ENCODE measurements around the gene MYBPH. TPM values are rescaled to one million over a fixed set of nuclear protein-coding genes. Genes with fewer than 3 reads are reported as not detected.

Gene MYBPH
- total RNA-seq, 2 donors from 2014 or later = not detected

DNA sequence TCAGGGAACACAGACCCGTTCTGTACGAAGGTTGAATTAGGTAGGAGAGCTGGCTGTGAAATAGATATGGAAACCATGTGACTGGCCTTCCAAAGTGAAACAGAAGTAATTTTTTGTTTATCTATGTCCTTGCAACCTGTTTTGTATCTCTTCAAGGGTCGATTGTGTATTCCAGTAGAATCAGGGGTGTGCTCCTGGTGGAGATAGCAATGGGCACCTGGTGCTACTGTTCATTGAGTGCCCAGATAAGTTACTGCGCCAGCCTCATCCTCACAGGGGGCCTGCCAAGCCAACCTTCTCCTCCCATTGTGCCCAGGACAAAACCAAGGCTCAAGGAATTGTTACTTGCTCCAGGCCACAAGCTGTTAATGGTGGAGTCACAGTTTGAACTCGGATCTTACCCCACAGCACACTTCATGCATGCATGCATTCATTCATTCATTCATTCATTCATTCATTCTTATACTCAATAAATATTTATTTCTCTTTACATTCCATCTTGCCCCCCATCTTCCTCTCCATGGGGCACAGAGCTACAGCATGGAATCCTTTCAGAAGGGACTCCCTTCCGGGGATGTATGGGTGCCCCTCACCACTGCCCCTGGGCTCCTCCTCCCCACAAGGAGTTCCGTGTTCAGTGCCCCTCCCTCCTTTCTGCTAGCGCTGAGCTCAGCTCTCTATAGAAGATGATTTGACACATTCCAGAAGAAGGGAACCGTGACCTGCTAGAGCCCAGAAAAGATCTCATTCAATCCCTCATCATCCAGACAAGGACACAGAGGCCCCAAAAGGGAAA lies 24.1 kb downstream of the MYBPH start:
- no peaks in the 10 kb centered on the region for H3K4me1 Mint-ChIP-seq
- H3K9me3 ChIP-seq (ENCODE audit: control insufficient read depth, low read length, poor library complexity, severe bottlenecking) = no peaks in the 10 kb centered on the region
- H3K27me3 Mint-ChIP-seq = peaks cover 40% of the 10 kb centered on the region
- no peaks in the 10 kb centered on the region for H3K36me3 Mint-ChIP-seq (ENCODE audit: low read depth)
- DNase-seq (no peak), ATAC-seq (no peak)
- H3K4me3 Mint-ChIP-seq = no peak overlapping the region
- H3K27ac Mint-ChIP-seq = no peak overlapping the region

- DNase-seq (no peak), ATAC-seq (no peak)
- Mint-ChIP-seq H3K36me3 (ENCODE audit: low read depth) (no peaks in the 10 kb centered on the region), H3K27ac (no peak overlapping the region), H3K4me1 (no peaks in the 10 kb centered on the region), H3K27me3 (peaks cover 35% of the 10 kb centered on the region), H3K4me3 (no peak overlapping the region)
- no peaks in the 10 kb centered on the region for H3K9me3 ChIP-seq (ENCODE audit: control insufficient read depth, low read length, poor library complexity, severe bottlenecking)
These were observed 24.9 kb downstream of the MYBPH start for GRCh38 chr1:203150511-203151297.

DNA sequence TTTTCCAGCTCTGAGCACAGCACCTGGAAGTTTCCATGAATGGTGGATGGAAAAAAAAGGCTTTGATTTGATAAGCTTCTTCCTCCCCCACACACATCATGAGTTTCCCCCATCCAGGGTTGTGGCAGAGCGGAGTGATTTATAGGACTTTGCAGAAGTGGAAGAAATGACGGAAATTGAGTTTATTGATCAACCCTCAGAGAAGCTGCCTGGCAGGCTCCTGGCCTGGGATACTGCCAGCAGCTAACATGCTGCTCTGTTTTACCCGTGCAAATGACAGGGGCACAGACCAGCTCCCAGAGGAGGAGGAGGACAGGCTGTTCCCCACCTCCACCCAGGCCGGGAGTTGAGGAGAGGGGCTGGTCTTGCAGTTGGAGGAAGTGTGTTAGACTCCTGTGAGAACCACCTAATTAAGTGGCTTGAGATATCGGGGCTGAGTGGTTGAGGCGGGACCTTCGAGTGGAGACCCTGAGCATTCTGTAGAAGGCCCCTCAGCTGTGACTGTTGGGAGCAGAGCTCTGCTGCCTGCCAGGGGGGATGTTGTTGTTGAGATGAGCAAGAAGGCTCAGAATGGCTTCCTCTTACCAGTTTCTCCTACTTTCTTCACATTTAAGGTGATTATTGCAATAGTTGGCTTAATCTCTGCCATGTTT lies 26.3 kb downstream of the MYBPH start:
- Mint-ChIP-seq H3K27ac (no peak overlapping the region), H3K4me3 (no peak overlapping the region), H3K27me3 (peaks cover 28% of the 10 kb centered on the region), H3K4me1 (no peaks in the 10 kb centered on the region), H3K36me3 (ENCODE audit: low read depth) (no peaks in the 10 kb centered on the region)
- H3K9me3 ChIP-seq (ENCODE audit: control insufficient read depth, low read length, poor library complexity, severe bottlenecking) = no peaks in the 10 kb centered on the region
- DNase-seq = no peak
- ATAC-seq = no peak

DNA sequence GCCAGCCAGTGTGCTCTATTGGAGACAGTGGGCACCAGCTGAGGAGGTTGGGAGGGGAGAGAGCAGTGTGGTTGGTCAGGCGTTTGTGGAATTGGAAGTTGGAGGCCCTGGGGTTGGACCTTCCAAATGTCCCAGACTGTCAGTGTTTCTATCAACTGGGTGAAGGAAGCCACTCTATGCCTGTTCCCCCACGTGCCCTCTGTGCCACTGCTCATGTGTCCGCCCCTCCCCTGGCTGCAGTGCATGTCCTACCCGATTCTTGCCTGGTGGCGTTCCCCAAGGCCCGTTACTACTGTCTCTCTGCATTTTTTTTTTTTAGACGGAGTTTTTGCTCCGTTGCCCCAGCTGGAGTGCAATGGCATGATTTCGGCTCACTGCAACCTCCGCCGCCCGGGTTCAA lies 27.0 kb downstream of the MYBPH start:
- H3K4me1 Mint-ChIP-seq = no peaks in the 10 kb centered on the region
- no peaks in the 10 kb centered on the region for H3K36me3 Mint-ChIP-seq (ENCODE audit: low read depth)
- H3K27ac Mint-ChIP-seq = no peak overlapping the region
- no peak overlapping the region for H3K4me3 Mint-ChIP-seq
- peaks cover 25% of the 10 kb centered on the region for H3K27me3 Mint-ChIP-seq
- ATAC-seq (no peak), DNase-seq (no peak)
- no peaks in the 10 kb centered on the region for H3K9me3 ChIP-seq (ENCODE audit: control insufficient read depth, low read length, poor library complexity, severe bottlenecking)

DNA sequence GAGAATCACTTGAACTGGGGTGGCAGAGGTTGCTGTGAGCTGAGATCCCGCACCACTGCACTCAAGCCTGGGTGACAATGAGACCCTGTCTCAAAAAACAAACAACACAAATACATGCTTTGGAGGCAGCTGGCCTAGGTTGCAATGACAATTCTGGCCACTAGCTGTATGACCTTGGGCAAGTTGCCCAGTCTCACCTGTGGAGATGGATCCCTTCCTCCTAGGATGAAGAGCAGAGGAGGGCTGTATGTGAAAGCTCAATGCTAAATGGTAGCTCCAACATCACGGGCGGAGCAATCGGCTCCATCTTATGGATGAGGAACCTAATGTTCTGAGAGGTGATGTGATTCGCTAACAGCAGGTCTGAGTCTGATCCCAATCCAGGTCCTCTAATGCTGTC lies 27.5 kb downstream of the MYBPH start:
- Mint-ChIP-seq H3K27ac (no peak overlapping the region), H3K36me3 (ENCODE audit: low read depth) (no peaks in the 10 kb centered on the region), H3K4me1 (no peaks in the 10 kb centered on the region), H3K4me3 (no peak overlapping the region), H3K27me3 (peaks cover 26% of the 10 kb centered on the region)
- no peak for ATAC-seq
- H3K9me3 ChIP-seq (ENCODE audit: control insufficient read depth, low read length, poor library complexity, severe bottlenecking) = no peaks in the 10 kb centered on the region
- DNase-seq = no peak

DNA sequence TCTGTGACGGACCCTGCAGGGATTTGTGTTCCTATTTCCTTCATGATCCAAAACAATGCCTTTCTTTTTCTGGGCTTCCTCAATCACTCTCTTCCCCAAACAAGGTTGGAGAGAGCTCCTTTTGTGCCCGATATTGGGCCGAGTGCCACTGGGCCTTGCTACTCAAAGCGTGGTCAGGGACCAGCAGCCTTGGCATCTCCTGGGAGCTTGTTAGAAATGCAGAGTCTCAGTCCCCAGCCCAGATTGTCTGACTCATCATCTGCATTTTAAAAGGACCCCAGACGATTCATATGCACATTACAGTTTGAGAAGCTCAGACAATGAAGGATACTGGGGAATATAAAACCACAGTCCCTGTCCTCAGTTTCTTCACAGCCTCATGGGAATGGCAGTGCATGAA lies 28.2 kb downstream of the MYBPH start:
- ATAC-seq = no peak
- no peak for DNase-seq
- Mint-ChIP-seq H3K27me3 (peaks cover 22% of the 10 kb centered on the region), H3K27ac (no peak overlapping the region), H3K4me3 (no peak overlapping the region), H3K4me1 (no peaks in the 10 kb centered on the region), H3K36me3 (ENCODE audit: low read depth) (no peaks in the 10 kb centered on the region)
- H3K9me3 ChIP-seq (ENCODE audit: control insufficient read depth, low read length, poor library complexity, severe bottlenecking) = no peaks in the 10 kb centered on the region

DNA sequence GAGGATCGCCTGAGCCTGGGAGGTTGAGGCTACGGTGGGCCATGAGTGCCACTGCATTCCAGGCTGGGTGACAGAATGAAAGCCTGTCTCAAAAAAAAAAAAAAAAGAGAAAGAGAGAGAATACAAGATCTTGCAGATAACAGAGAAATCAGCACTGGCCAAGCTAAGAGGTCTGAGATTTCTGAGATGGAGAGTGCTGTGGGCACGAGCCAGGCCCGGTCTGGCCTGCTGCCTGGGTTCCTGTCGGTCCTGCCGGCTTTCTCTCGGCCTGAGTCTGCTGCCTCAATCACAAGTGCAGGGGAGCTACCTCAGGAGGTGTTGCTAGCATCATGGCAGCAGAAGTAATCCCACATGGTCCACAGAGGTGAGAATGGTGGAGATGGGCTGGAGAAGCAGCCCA lies 29.1 kb downstream of the MYBPH start:
- Mint-ChIP-seq H3K4me1 (no peaks in the 10 kb centered on the region), H3K4me3 (no peak overlapping the region), H3K27ac (no peak overlapping the region), H3K27me3 (peaks cover 22% of the 10 kb centered on the region), H3K36me3 (ENCODE audit: low read depth) (no peaks in the 10 kb centered on the region)
- no peaks in the 10 kb centered on the region for H3K9me3 ChIP-seq (ENCODE audit: control insufficient read depth, low read length, poor library complexity, severe bottlenecking)
- no peak for DNase-seq
- ATAC-seq = no peak

DNA sequence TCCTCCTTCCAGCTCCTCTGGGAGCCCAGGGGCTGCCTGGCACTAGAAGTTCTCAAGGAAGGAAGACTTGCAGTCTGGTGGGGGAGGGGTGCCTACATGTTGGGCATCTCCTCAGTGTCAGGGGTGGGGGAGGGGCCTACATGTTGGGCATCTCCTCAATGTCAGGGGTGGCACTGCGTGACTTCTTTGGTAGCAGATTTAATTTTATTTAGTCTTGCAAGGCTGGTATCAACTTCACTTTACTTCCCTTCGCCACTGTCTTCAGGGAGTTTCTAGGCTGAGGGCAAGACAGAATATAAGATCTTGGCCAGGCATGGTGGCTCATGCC lies 29.6 kb downstream of the MYBPH start:
- no peak for DNase-seq
- no peaks in the 10 kb centered on the region for H3K9me3 ChIP-seq (ENCODE audit: control insufficient read depth, low read length, poor library complexity, severe bottlenecking)
- Mint-ChIP-seq H3K4me3 (no peak overlapping the region), H3K36me3 (ENCODE audit: low read depth) (no peaks in the 10 kb centered on the region), H3K4me1 (no peaks in the 10 kb centered on the region), H3K27me3 (peaks cover 19% of the 10 kb centered on the region), H3K27ac (no peak overlapping the region)
- no peak for ATAC-seq

DNA sequence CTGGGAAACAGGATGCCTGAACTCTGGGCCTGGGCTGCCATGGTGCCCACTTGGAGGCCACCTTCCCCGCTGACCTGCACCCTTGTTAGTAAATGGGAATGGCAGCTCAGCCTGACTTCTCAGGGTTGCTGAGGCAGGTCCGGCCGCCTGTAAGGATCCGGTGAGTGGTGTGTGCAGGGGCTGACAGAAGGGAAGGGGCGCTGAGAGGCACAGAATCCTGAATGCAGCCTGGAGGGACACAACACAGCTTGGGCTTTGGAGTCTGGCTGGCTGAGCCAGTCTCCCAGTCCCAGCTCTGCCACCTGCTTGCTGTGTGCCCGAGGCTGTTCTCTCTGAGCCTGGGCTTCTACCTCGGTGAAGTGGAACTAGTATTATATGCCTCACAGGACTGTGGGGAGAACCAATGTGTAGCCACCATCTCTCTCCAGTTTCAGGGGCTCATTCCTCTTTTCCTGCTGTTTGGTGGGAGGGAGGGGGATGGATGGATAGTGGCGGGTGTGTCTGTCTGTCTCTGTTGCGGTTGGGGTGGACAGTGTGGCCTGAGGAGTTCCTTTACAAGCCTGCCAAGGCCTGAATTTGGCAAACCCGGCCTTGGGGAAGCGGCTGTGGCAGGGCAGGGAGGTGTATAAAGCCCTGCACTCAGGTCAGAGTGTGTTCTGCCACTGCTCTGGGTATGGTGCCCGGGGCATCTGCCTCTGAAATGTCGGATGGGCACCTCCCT lies 30.1 kb downstream of the MYBPH start:
- ATAC-seq = no peak
- no peak for DNase-seq
- Mint-ChIP-seq H3K4me1 (no peaks in the 10 kb centered on the region), H3K27ac (no peak overlapping the region), H3K4me3 (no peak overlapping the region), H3K27me3 (peaks cover 15% of the 10 kb centered on the region), H3K36me3 (ENCODE audit: low read depth) (no peaks in the 10 kb centered on the region)
- H3K9me3 ChIP-seq (ENCODE audit: control insufficient read depth, low read length, poor library complexity, severe bottlenecking) = no peaks in the 10 kb centered on the region

- no peak overlapping the region for H3K4me3 Mint-ChIP-seq
- no peak for ATAC-seq
- no peak for DNase-seq
- H3K36me3 Mint-ChIP-seq (ENCODE audit: low read depth) = no peaks in the 10 kb centered on the region
- peaks cover 15% of the 10 kb centered on the region for H3K27me3 Mint-ChIP-seq
- H3K9me3 ChIP-seq (ENCODE audit: control insufficient read depth, low read length, poor library complexity, severe bottlenecking) = no peaks in the 10 kb centered on the region
- H3K4me1 Mint-ChIP-seq = peaks cover 2% of the 10 kb centered on the region
- no peak overlapping the region for H3K27ac Mint-ChIP-seq
These were observed 31.0 kb downstream of the MYBPH start for GRCh38 chr1:203144661-203145060.

GRCh38 chr1:203143641-203144040 lies 32.0 kb downstream of the MYBPH start:
- Mint-ChIP-seq H3K4me3 (no peak overlapping the region), H3K36me3 (ENCODE audit: low read depth) (no peaks in the 10 kb centered on the region), H3K4me1 (peaks cover 2% of the 10 kb centered on the region), H3K27ac (no peak overlapping the region), H3K27me3 (peaks cover 11% of the 10 kb centered on the region)
- ATAC-seq (no peak), DNase-seq (no peak)
- H3K9me3 ChIP-seq (ENCODE audit: control insufficient read depth, low read length, poor library complexity, severe bottlenecking) = no peaks in the 10 kb centered on the region

DNA sequence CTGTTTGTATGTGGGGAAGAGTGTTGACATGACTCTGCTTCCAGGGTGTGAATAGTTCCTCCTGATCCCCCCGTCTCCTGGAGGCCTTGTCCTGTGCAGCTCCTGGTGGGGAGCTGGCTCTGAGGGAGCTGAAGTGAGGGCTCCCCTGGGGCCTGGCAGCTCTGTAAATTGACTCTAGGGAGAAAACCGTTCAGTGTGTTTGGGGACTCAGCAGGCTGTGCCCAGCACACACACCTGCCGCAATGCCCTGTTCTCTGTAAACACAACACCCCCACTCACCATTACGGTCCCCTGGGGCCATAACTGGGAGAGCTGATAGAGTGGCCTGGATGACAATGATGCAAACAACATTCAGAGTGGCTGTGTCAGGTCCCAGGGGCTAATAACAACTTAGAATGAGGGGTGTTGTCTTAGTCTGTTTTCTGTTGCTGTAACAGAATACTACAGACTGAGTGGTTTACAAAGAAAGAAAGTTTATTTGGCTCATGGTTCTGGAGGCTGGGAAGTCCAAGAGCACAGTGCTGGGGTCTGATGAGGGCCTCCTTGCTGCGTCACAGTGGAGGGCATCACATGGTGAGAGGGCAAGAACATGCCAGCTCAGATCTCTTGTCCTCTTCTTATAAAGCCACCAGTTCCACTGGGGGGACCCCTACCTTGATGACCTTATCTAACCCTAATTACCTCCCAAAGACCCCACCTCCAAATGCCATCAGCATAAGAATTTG lies 32.8 kb downstream of the MYBPH start:
- peaks cover 2% of the 10 kb centered on the region for H3K4me1 Mint-ChIP-seq
- peaks cover 11% of the 10 kb centered on the region for H3K27me3 Mint-ChIP-seq
- H3K4me3 Mint-ChIP-seq = no peak overlapping the region
- H3K36me3 Mint-ChIP-seq (ENCODE audit: low read depth) = no peaks in the 10 kb centered on the region
- no peak overlapping the region for H3K27ac Mint-ChIP-seq
- no peak for DNase-seq
- H3K9me3 ChIP-seq (ENCODE audit: control insufficient read depth, low read length, poor library complexity, severe bottlenecking) = no peaks in the 10 kb centered on the region
- ATAC-seq = no peak
